Glutamatergic neuron (in vitro differentiated cells): ENCODE measurements around the gene CPXM1. TPM values are rescaled to one million over a fixed set of nuclear protein-coding genes. Genes with fewer than 3 reads are reported as not detected.

Experiments used
- DNase-seq: peaks from one replicate; pipeline ENCODE4 v3.0.0; 2022
- H3K27ac Mint-ChIP-seq: one replicate; pipeline ENCODE4 v1.8.0; 2020; ENCODE audit warnings: mild to moderate bottlenecking, mixed read lengths, inconsistent platforms; ENCODE audit not compliant: unreplicated experiment
- H3K27me3 Mint-ChIP-seq: one replicate; pipeline ENCODE4 v1.8.0; 2020; ENCODE audit warnings: mild to moderate bottlenecking, moderate library complexity, mixed read lengths, inconsistent platforms; ENCODE audit not compliant: unreplicated experiment
- H3K36me3 Mint-ChIP-seq: one replicate; pipeline ENCODE4 v1.8.0; 2020; ENCODE audit warnings: mild to moderate bottlenecking, mixed read lengths, inconsistent platforms; ENCODE audit not compliant: unreplicated experiment
- H3K4me1 Mint-ChIP-seq: one replicate; pipeline ENCODE4 v1.8.0; 2020; ENCODE audit warnings: mild to moderate bottlenecking, low read depth, mixed read lengths, inconsistent platforms; ENCODE audit not compliant: unreplicated experiment
- H3K4me3 Mint-ChIP-seq: one replicate; pipeline ENCODE4 v1.8.0; 2020; ENCODE audit warnings: mild to moderate bottlenecking, mixed read lengths, inconsistent platforms; ENCODE audit not compliant: unreplicated experiment
- H3K9me3 Mint-ChIP-seq: one replicate; pipeline ENCODE4 v1.8.0; 2020; ENCODE audit warnings: mild to moderate bottlenecking, moderate library complexity, mixed read lengths, inconsistent platforms; ENCODE audit not compliant: unreplicated experiment
- total RNA-seq: library from RNA; stranded (reverse); fragmentation: NEBNext Ultra II Directional; extraction: Animal tissue kit (Norgen Biotek cat#: 25700); gene quantifications from one replicate; pipeline ENCODE4 v1.2.1, GENCODE V29; 2021; ENCODE audit not compliant: unreplicated experiment
- TF ChIP-seq, protein P1 (sequence below): fragments of 200-600 bp; sonication (generic); IDR thresholded peaks from one replicate; pipeline ENCODE4 v1.5.0; 2021; ENCODE audit not compliant: partially characterized antibody, unreplicated experiment

The CPXM1 gene
- total RNA-seq, 1 donor from 2014 or later, result 28.1 TPM

DNA sequence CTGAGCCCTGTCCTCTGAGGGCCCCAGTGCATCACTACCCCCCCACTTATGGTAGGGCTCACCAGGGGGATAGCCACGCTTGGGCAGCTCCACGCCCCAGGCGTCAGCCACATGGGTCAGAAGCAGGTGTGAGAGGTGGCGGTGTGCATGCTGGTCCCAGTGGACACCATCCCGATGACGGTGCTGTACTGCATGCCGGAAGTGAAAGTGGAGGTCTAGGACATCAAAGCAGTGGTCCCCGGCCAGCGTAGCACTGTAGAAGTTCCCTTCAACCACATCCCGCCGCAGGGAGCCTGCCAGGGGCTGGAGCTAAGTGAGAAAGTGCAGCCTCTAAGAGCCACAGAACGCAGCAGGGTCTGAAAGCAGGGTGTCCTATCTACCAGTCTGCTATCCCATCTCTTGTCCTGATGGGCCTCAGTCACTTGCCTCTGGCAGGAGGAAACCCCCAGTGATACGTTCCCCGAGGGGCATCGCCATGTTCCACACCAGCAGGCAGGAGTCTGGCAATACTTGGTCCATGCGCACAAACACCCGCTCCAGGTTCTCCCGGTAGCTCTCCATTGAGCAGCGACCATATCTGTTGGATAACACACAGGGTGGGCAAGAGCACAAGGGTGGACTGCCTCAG, 37.9 kb upstream of the CPXM1 start:
- H3K27ac Mint-ChIP-seq, result no peak overlapping the region
- peaks cover 4% of the 10 kb centered on the region for H3K4me1 Mint-ChIP-seq
- H3K9me3 Mint-ChIP-seq, result peaks cover 2% of the 10 kb centered on the region
- peaks cover 6% of the 10 kb centered on the region for H3K27me3 Mint-ChIP-seq
- H3K4me3 Mint-ChIP-seq, result no peak overlapping the region
- TF ChIP-seq, protein P1, sequence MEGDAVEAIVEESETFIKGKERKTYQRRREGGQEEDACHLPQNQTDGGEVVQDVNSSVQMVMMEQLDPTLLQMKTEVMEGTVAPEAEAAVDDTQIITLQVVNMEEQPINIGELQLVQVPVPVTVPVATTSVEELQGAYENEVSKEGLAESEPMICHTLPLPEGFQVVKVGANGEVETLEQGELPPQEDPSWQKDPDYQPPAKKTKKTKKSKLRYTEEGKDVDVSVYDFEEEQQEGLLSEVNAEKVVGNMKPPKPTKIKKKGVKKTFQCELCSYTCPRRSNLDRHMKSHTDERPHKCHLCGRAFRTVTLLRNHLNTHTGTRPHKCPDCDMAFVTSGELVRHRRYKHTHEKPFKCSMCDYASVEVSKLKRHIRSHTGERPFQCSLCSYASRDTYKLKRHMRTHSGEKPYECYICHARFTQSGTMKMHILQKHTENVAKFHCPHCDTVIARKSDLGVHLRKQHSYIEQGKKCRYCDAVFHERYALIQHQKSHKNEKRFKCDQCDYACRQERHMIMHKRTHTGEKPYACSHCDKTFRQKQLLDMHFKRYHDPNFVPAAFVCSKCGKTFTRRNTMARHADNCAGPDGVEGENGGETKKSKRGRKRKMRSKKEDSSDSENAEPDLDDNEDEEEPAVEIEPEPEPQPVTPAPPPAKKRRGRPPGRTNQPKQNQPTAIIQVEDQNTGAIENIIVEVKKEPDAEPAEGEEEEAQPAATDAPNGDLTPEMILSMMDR, result no peak
- DNase-seq, result no peak
- H3K36me3 Mint-ChIP-seq, result peaks cover 10% of the 10 kb centered on the region

DNA sequence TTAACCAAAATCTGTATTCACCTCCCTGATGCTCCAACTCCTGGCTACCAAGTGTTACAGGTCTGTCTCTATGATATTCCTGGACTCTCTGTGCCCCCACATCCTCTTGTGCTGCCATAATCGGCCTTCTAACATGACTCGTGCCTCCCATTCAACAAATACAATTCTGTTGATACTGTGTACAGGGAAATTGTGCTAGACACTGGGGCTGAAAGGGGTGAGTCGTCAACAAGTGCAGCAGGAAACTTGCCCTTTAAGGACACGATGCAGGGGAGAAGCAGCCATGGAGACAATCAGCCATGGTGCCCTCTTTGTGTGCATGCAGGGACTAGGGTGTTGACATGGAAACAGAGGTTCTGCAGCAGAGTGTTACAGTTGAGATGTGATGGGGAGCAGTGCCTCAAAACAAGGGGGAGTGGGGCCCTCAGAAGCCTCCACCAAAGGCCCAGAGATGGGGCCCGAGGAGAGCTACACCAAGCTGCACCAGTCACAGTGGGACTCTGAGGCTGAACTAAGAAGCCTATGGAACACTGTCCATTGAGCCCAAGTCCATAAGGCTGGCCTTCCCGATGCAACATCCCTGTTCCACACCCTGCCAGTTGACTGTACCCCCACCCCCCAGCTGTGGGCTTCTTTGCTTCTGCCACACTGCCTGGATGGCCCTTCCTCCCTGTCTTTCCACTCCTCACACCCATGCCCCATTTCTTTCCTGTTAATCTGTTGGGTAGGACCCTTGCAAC, 37.0 kb upstream of the CPXM1 start:
- Mint-ChIP-seq H3K9me3 (peaks cover 2% of the 10 kb centered on the region), H3K27ac (no peak overlapping the region), H3K4me3 (no peak overlapping the region), H3K27me3 (peaks cover 6% of the 10 kb centered on the region), H3K4me1 (peaks cover 4% of the 10 kb centered on the region), H3K36me3 (peaks cover 10% of the 10 kb centered on the region)
- no peak for DNase-seq
- TF ChIP-seq, protein P1, result no peak

DNA sequence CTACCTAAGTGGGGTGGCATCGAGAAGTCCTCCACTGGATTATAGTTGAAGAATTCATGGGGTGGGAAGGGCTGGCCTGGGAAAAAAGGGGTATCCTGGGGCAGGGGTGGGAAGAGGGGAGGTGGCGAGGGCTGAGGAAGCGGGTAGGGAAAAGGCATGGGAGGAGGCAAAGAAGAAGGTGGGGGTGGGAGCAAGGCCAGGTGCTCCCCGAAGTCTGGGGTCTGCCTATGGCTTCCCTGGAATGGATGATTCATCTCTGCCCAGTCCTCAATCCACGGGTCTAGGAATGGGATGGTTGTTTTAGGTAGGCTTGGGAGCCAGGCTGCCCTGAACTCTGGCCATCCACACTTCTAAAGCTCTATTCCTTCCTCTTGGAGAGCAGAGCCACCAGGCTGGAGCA, 35.6 kb upstream of the CPXM1 start:
- H3K4me1 Mint-ChIP-seq, result no peaks in the 10 kb centered on the region
- H3K36me3 Mint-ChIP-seq, result peaks cover 10% of the 10 kb centered on the region
- peaks cover 2% of the 10 kb centered on the region for H3K9me3 Mint-ChIP-seq
- DNase-seq, result no peak
- H3K4me3 Mint-ChIP-seq, result no peak overlapping the region
- peaks cover 3% of the 10 kb centered on the region for H3K27me3 Mint-ChIP-seq
- H3K27ac Mint-ChIP-seq, result no peak overlapping the region
- TF ChIP-seq, protein P1, result no peak

DNA sequence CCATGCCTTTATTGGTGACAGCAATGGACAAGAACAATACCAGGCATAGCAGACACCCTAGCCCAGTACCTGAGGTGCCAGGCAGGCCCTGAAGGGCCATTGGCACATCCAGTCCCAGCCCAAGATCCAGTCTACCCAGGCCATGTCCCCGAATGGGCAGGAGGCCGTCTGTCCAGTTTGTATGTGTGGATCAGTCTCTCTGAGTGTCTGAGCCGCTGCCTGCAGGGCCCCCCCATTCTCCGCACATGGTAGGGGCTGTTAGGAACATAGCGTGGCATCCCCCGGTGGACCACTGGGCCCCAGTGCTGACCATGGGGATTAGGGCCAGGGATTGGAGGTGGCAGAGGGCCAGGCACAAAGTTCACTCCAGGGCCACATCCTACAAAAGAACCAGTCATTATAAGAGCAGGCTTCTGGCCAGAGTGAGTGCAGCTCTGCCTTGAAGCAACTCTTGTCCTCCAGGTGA, 34.9 kb upstream of the CPXM1 start:
- Mint-ChIP-seq H3K36me3 (peaks cover 10% of the 10 kb centered on the region), H3K4me3 (no peak overlapping the region), H3K4me1 (no peaks in the 10 kb centered on the region), H3K27me3 (peaks cover 3% of the 10 kb centered on the region), H3K9me3 (peaks cover 2% of the 10 kb centered on the region), H3K27ac (no peak overlapping the region)
- DNase-seq, result no peak
- TF ChIP-seq, protein P1, result no peak
